ENCODE data around the gene NR3C1. TPM values are rescaled to one million over a fixed set of nuclear protein-coding genes. Genes with fewer than 3 reads are reported as not detected.

The NR3C1 gene
- total and polyA plus RNA-seq, 2 of the 4 experiments (the other 2 are of a cell fraction), result 13.7 to 77.4 TPM

- ATAC-seq (ENCODE audit: low read depth), result no peak
- no peaks in the 10 kb centered on the region for H4K20me1 ChIP-seq (ENCODE audit: insufficient read depth, low read length)
- CTCF ChIA-PET, result interaction anchor here (1.4 kb wide), 1 partner anchor 10 kb away, joined by 3 read pairs; no protein-coding TSS in a partner anchor
- no peak for TF ChIP-seq MAFK (IDR thresholded peaks at IDR 0.05; ENCODE audit: low read depth, low read length)
- TF ChIP-seq SMC3 (IDR thresholded peaks at IDR 0.05; ENCODE audit: low read depth, low read length), result no peak
- no peak for TF ChIP-seq FOS (IDR thresholded peaks at IDR 0.05; ENCODE audit: low read depth, low read length)
- no peak for TF ChIP-seq RAD21 (IDR thresholded peaks at IDR 0.05; ENCODE audit: low read length)
- no peak for TF ChIP-seq MXI1 (IDR thresholded peaks at IDR 0.05; ENCODE audit: borderline replicate concordance, low read depth, low read length)
- TF ChIP-seq MAZ (IDR thresholded peaks at IDR 0.05; ENCODE audit: borderline replicate concordance, low read depth, low read length), result no peak
- TF ChIP-seq RCOR1 (IDR thresholded peaks at IDR 0.05; ENCODE audit: insufficient replicate concordance, low read length), result no peak
- no peak for TF ChIP-seq CEBPB (IDR thresholded peaks at IDR 0.05; ENCODE audit: low read depth, low read length)
- TF ChIP-seq RFX5 (IDR thresholded peaks at IDR 0.05; ENCODE audit: low read depth, low read length), result no peak
- no peak for TF ChIP-seq ELK1 (IDR thresholded peaks at IDR 0.05; ENCODE audit: borderline replicate concordance, low read depth, low read length)
- TF ChIP-seq CTCF (conservative IDR thresholded peaks at IDR 0.05; ENCODE audit: low read depth, low read length), result no peak
- no peak for TF ChIP-seq CHD1 (IDR thresholded peaks at IDR 0.05; ENCODE audit: low read depth, low read length)
- TF ChIP-seq POLR2A (IDR thresholded peaks at IDR 0.05; ENCODE audit: low read depth, low read length), result no peak
- no peak for TF ChIP-seq BHLHE40 (IDR thresholded peaks at IDR 0.05; ENCODE audit: low read depth, low read length)
- TF ChIP-seq USF2 (IDR thresholded peaks at IDR 0.05; ENCODE audit: low read depth, low read length), result no peak
- no peak for TF ChIP-seq NFE2L2 (IDR thresholded peaks at IDR 0.05; ENCODE audit: low read depth, low read length)
- intact Hi-C loops (cut with micrococcal nuclease), result no loop called here
- dilution Hi-C loops (cut with HindIII; ENCODE audit: low sequenced_read_pairs, unreplicated experiment), result no loop called here
- no peak overlapping the region for H3K9ac ChIP-seq (ENCODE audit: low read depth, low read length)
- peaks cover 2% of the 10 kb centered on the region for H3K9me3 ChIP-seq (ENCODE audit: control insufficient read depth, insufficient read depth, low read length)
- BruUV-seq (replicated peaks), result no TSS peak
- in situ Hi-C loops (cut with MboI; ENCODE audit: low sequenced_read_pairs), result no loop called here
- H4K91ac ChIP-seq (ENCODE audit: insufficient read depth, low read depth, low read length), result no peak overlapping the region
- POLR2A ChIA-PET (ENCODE audit: unreplicated experiment), result no interaction called here
- peaks cover 16 to 30% of the 10 kb centered on the region in 2 experiments for H3K79me1 ChIP-seq (ENCODE audit: low read depth in 1 of 2, low read length in 2 of 2)
- no peak for DNase-seq
- no peak overlapping the region for H2BK20ac ChIP-seq (ENCODE audit: low read depth, low read length)
- H2AK9ac ChIP-seq (replicated peaks; ENCODE audit: low read depth, low read length, poor library complexity), result no peak overlapping the region
- H3K36me3 ChIP-seq (ENCODE audit: control insufficient read depth, insufficient read depth, low read length), result peaks cover 19% of the 10 kb centered on the region
- H3K4me1 ChIP-seq (ENCODE audit: control insufficient read depth, insufficient read depth, low read length), result peaks cover 3% of the 10 kb centered on the region
- no peak overlapping the region; the same call in 1 of the 2 replicates for H3K18ac ChIP-seq (ENCODE audit: low read depth, low read length)
- no peak overlapping the region for H2BK15ac ChIP-seq (ENCODE audit: low read depth, low read length)
- H3K4me3 ChIP-seq (ENCODE audit: insufficient read depth, low read depth, low read length), result no peak overlapping the region
- H3K27me3 ChIP-seq (ENCODE audit: control insufficient read depth, insufficient read depth, low read length), result no peaks in the 10 kb centered on the region
- H2BK120ac ChIP-seq (ENCODE audit: low read depth, low read length), result no peak overlapping the region
- no peak overlapping the region for H2AK5ac ChIP-seq (ENCODE audit: low read depth, low read length)
- H3K14ac ChIP-seq (replicated peaks; ENCODE audit: low read depth, low read length), result no peak overlapping the region
- no peak overlapping the region for H3K56ac ChIP-seq (ENCODE audit: extremely low read depth, insufficient read depth, low read length)
- no CpG with 5 or more reads among the region's 3 CpGs for WGBS, 2 experiments (ENCODE audit: extremely low coverage in 2 of 2, insufficient read length in 1 of 2)
- H4K8ac ChIP-seq (ENCODE audit: low read depth in 2 of 2, low read length in 2 of 2), result no peak overlapping the region
- no peak overlapping the region for H3K4me2 ChIP-seq (ENCODE audit: low read depth, low read length)
- no peak overlapping the region for H3K4ac ChIP-seq (ENCODE audit: low read depth, low read length)
- H2BK5ac ChIP-seq (ENCODE audit: low read depth, low read length, poor library complexity, severe bottlenecking), result no peak overlapping the region
- H3K27ac ChIP-seq (ENCODE audit: insufficient read depth, low read length), result no peak overlapping the region
- no peak overlapping the region for H4K5ac ChIP-seq (ENCODE audit: low read depth, low read length)
- H2AFZ ChIP-seq (replicated peaks; ENCODE audit: low read length, poor library complexity), result no peak overlapping the region
- H3K23ac ChIP-seq (ENCODE audit: low read depth, low read length), result no peak overlapping the region
- no peaks in the 10 kb centered on the region for H3K9me1 ChIP-seq (ENCODE audit: insufficient read depth, low read length)
These were observed 119.0 kb downstream of the NR3C1 start for GRCh38 chr5:143284521-143284920.
